ENCODE measurements around the gene CACNA2D1. TPM values are rescaled to one million over a fixed set of nuclear protein-coding genes. Genes with fewer than 3 reads are reported as not detected.

Gene CACNA2D1
- total RNA-seq, 1 experiment from 2014 or later: 0.27 TPM

GRCh38 chr7:82443036-82443546 is 486 bp downstream of the CACNA2D1 start:
- H3K27me3 ChIP-seq (ENCODE audit: insufficient read depth, low read length): no peaks in the 10 kb centered on the region
- no peak overlapping the region for H3K9ac ChIP-seq (ENCODE audit: low read length)
- DNase-seq (ENCODE audit: low read depth, low spot score) (no peak), ATAC-seq (no peak)
- intact Hi-C loops (cut with micrococcal nuclease): no loop called here
- no peaks in the 10 kb centered on the region for H3K79me2 ChIP-seq (ENCODE audit: insufficient read depth, low read length)
- no peaks in the 10 kb centered on the region for H3K9me3 ChIP-seq (ENCODE audit: control insufficient read depth in 1 of 2, insufficient read depth in 1 of 2, low read depth in 1 of 2, low read length in 2 of 2)
- no peak overlapping the region for H3K4me3 ChIP-seq (replicated peaks in 1 of 2; ENCODE audit: low read depth in 1 of 2, low read length in 2 of 2)
- H3K4me1 ChIP-seq (ENCODE audit: control insufficient read depth in 1 of 2, insufficient read depth in 2 of 2, low read length in 2 of 2): no peaks in the 10 kb centered on the region
- no peaks in the 10 kb centered on the region for H4K20me1 ChIP-seq (ENCODE audit: insufficient read depth)
- no peaks in the 10 kb centered on the region for H3K9me2 ChIP-seq (ENCODE audit: insufficient read depth)
- H3K4me2 ChIP-seq (ENCODE audit: low read length): no peak overlapping the region
- no peak overlapping the region for H3K27ac ChIP-seq (ENCODE audit: low read depth, low read length)
- no peaks in the 10 kb centered on the region for H3K36me3 ChIP-seq (ENCODE audit: control insufficient read depth in 1 of 2, insufficient read depth in 2 of 2, low read length in 2 of 2)
- TF ChIP-seq EZH2 (IDR thresholded peaks at IDR 0.05) (no peak), SRF (IDR thresholded peaks at IDR 0.05; ENCODE audit: low read depth) (no peak), CEBPB (IDR thresholded peaks at IDR 0.05; ENCODE audit: low read depth) (no peak), TCF7L2 (IDR thresholded peaks at IDR 0.05; ENCODE audit: borderline replicate concordance, extremely low read depth, insufficient read depth, insufficient read length) (no peak), RAD21 (IDR thresholded peaks at IDR 0.05; ENCODE audit: low read depth) (no peak), ATF3 (IDR thresholded peaks at IDR 0.05) (no peak), POLR2A (IDR thresholded peaks at IDR 0.05; ENCODE audit: borderline replicate concordance, extremely low read depth, insufficient read depth, insufficient read length) (no peak), SP1 (IDR thresholded peaks at IDR 0.05; ENCODE audit: low read depth) (no peak), SIN3A (IDR thresholded peaks at IDR 0.05; ENCODE audit: low read depth) (no peak), ELF1 (IDR thresholded peaks at IDR 0.05; ENCODE audit: borderline replicate concordance, low read depth) (no peak), ZNF274 (IDR thresholded peaks at IDR 0.05; ENCODE audit: low read depth, low read length) (no peak), FOSL1 (IDR thresholded peaks at IDR 0.05; ENCODE audit: low read depth) (no peak)
- TF ChIP-seq, protein P1, sequence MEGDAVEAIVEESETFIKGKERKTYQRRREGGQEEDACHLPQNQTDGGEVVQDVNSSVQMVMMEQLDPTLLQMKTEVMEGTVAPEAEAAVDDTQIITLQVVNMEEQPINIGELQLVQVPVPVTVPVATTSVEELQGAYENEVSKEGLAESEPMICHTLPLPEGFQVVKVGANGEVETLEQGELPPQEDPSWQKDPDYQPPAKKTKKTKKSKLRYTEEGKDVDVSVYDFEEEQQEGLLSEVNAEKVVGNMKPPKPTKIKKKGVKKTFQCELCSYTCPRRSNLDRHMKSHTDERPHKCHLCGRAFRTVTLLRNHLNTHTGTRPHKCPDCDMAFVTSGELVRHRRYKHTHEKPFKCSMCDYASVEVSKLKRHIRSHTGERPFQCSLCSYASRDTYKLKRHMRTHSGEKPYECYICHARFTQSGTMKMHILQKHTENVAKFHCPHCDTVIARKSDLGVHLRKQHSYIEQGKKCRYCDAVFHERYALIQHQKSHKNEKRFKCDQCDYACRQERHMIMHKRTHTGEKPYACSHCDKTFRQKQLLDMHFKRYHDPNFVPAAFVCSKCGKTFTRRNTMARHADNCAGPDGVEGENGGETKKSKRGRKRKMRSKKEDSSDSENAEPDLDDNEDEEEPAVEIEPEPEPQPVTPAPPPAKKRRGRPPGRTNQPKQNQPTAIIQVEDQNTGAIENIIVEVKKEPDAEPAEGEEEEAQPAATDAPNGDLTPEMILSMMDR (IDR thresholded peaks at IDR 0.05 in 2 of 3, conservative IDR thresholded peaks at IDR 0.05 in 1 of 3; ENCODE audit: borderline replicate concordance in 1 of 3, insufficient read depth in 1 of 3, low read depth in 2 of 3, low read length in 2 of 3): no peak
- CTCF ChIA-PET: no interaction called here
- no TSS peak for BruUV-seq (replicated peaks)
- POLR2A ChIA-PET: no interaction called here
- H2AFZ ChIP-seq (ENCODE audit: low read depth, low read length, poor library complexity, severe bottlenecking): no peak overlapping the region
- RAD21 ChIA-PET (ENCODE audit: low non-redundant PET in 1 of 2, low total read pairs in 2 of 2, uncharacterized antibody in 2 of 2, unreplicated experiment in 2 of 2): no interaction called here

Data from HCT116 (cell line).